Transverse colon (tissue), 4 donors: ENCODE measurements around the gene CELF4. TPM values are rescaled to one million over a fixed set of nuclear protein-coding genes. Genes with fewer than 3 reads are reported as not detected.

Experiments
- DNase-seq: peaks from one replicate; pipeline ENCODE4 v3.0.0-alpha.2; 2019
- H3K27ac ChIP-seq, 4 donors: fragments of 200-600 bp; sonication (generic); 2 replicates each; pipeline ENCODE4 v1.5.1; 2016 to 2018; ENCODE audit warnings: inconsistent platforms in 4 of 4
- H3K27me3 ChIP-seq: fragments of 200-600 bp; sonication (generic); 2 replicates; pipeline ENCODE4 v1.5.1; 2017; ENCODE audit warnings: inconsistent platforms
- H3K36me3 ChIP-seq, 4 donors: fragments of 200-600 bp; sonication (generic); 2 replicates each; pipeline ENCODE4 v1.5.1; 2017 to 2019; ENCODE audit warnings: inconsistent platforms in 4 of 4
- H3K4me1 ChIP-seq, 4 donors: fragments of 200-600 bp; sonication (generic); 2 replicates each; pipeline ENCODE4 v1.5.1; 2017 to 2020; ENCODE audit warnings: inconsistent platforms in 4 of 4
- H3K4me3 ChIP-seq, 4 donors: fragments of 200-600 bp; sonication (generic); 1 replicate in 1 of 4; 2 replicates in 3 of 4; pipeline versions ENCODE4 v1.5.1 to v1.6.1; 2017 to 2019; ENCODE audit warnings: inconsistent platforms in 4 of 4
- H3K9me3 ChIP-seq, 2 donors: fragments of 200-600 bp; sonication (generic); 2 replicates each; pipeline ENCODE4 v1.5.1; 2017 to 2019; ENCODE audit warnings: inconsistent platforms in 2 of 2
- CTCF ChIP-seq, 5 experiments: fragments of 200-600 bp in 3 of 5; fragments of 450-650 bp in 2 of 5; sonication (generic) in 3 of 5; IDR thresholded peaks; 1 replicate in 2 of 5; 2 replicates in 3 of 5; pipeline ENCODE4 v1.5.1; 2016 to 2017; ENCODE audit warnings: antibody characterized with exemption in 5 of 5, inconsistent platforms in 3 of 5, mild to moderate bottlenecking in 2 of 5, moderate library complexity in 1 of 5
- EP300 ChIP-seq: sonication (generic); formaldehyde crosslinking; IDR thresholded peaks from one replicate; pipeline ENCODE4 v1.6.1; 2017; ENCODE audit warnings: antibody characterized with exemption, low read depth
- POLR2A ChIP-seq: fragments of 450-650 bp; IDR thresholded peaks from one replicate; pipeline ENCODE4 v1.6.1; 2016; ENCODE audit warnings: antibody characterized with exemption, mild to moderate bottlenecking, moderate library complexity
- POLR2AphosphoS5 ChIP-seq, 3 donors: sonication (generic); formaldehyde crosslinking; IDR thresholded peaks; one replicate each; pipeline ENCODE4 v1.6.1; 2016; ENCODE audit warnings: antibody characterized with exemption in 3 of 3
- WGBS, 2 donors: methylation state at CpG; one replicate each; pipeline ENCODE4 v1.1.5; 2018; ENCODE audit warnings: low coverage in 1 of 2; 5-methylcytosine and 5-hydroxymethylcytosine counted together
- in situ Hi-C, 4 donors: fragments of 200-750 bp; cut with MboI; loops; one replicate each; pipeline versions ENCODE4 v1.15.0 to v1.15.1; 2017; ENCODE audit warnings: low sequenced_read_pairs in 3 of 4, low pct_ligation_motif_present in 1 of 4, low pct_unique_long_range_greater_than_20kb in 1 of 4
- intact Hi-C: fragments of 100-400 bp; cut with DNase I; formaldehyde crosslinking; loops from one replicate; pipeline ENCODE4 v1.15.1; 2023; ENCODE audit warnings: low total_unique reads
- total RNA-seq, 4 donors: library from RNA; depleted of rRNA; stranded (reverse); fragments of >200 nt; gene quantifications; one replicate each; pipeline ENCODE4 v1.1.0, GENCODE V29; 2016

Gene CELF4
- total RNA-seq, 4 donors from 2014 or later = 0.14 to 0.75 TPM; not detected in 2

GRCh38 chr18:37408676-37409265, 156.8 kb downstream of the CELF4 start:
- H3K4me3 ChIP-seq = no peak overlapping the region
- no peaks in the 10 kb centered on the region for H3K36me3 ChIP-seq
- H3K27ac ChIP-seq = no peak overlapping the region
- no peaks in the 10 kb centered on the region for H3K4me1 ChIP-seq
- intact Hi-C loops = no loop called here
- TF ChIP-seq CTCF (IDR thresholded peaks at IDR 0.05) = no peak
- no peak for TF ChIP-seq EP300
- TF ChIP-seq POLR2AphosphoS5 (IDR thresholded peaks at IDR 0.05) = no peak
- TF ChIP-seq POLR2A = no peak
- WGBS, 2 donors = 91% methylated on average over 12 of the region's 12 CpGs; no CpG with 5 or more reads in 1 of the 2 donors
- H3K27me3 ChIP-seq = no peaks in the 10 kb centered on the region
- in situ Hi-C loops = no loop called here
- H3K9me3 ChIP-seq = no peaks in the 10 kb centered on the region
- no peak for DNase-seq

DNA sequence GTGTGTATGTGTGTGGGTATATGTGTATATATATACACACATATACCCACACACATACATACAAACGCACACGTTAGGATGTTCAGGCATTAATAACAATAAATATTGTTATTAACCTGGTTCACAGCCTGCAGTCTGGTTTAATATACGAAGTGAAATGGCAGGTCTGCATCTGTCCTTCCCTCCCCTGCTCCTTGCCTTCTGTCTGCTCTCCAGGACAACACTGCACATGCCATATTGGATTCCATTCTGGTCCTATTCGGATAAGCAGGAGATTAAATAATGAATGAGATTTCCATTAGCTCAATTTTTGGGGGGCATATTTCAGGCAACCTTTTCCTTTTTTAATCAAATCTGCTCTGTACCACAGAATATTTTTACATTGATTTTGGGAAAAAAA, 158.0 kb downstream of the CELF4 start:
- Histone ChIP-seq H3K36me3 (no peaks in the 10 kb centered on the region), H3K27me3 (no peaks in the 10 kb centered on the region), H3K4me1 (peaks cover 0 to 5% (median 0%) of the 10 kb centered on the region in 4 donors), H3K9me3 (no peaks in the 10 kb centered on the region), H3K4me3 (no peak overlapping the region), H3K27ac (no peak overlapping the region)
- no peak for DNase-seq
- in situ Hi-C loops = no loop called here
- no peak for TF ChIP-seq CTCF (IDR thresholded peaks at IDR 0.05)
- TF ChIP-seq POLR2A = no peak
- TF ChIP-seq POLR2AphosphoS5 (IDR thresholded peaks at IDR 0.05) = no peak
- TF ChIP-seq EP300 = no peak
- intact Hi-C loops = no loop called here
- 52 to 60% methylated on average over 4 of the region's 4 CpGs for WGBS, 2 donors

DNA sequence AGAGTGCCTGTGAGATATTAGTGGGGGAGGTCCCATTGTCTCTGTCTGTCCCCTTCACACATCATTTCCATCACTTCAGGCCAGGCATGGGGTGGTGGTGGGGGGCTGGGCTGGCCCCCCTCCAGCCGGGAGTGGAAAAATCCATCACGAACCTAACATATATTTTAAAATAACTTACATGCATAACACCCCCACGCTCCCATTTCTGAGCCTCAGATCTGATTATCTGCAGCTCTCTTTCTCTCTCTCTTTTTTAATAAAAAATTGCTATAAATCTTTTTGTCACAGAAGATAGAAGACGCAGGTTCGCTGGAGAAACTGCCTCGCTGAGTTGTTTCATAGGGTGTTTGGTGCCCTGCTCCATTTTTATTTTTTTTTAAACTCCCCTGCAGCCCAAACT, 159.8 kb downstream of the CELF4 start:
- no peak overlapping the region for H3K4me3 ChIP-seq
- no peaks in the 10 kb centered on the region for H3K9me3 ChIP-seq
- no peak for DNase-seq
- H3K4me1 ChIP-seq = peaks cover 0 to 5% (median 0%) of the 10 kb centered on the region in 4 donors
- no peaks in the 10 kb centered on the region for H3K27me3 ChIP-seq
- intact Hi-C loops = no loop called here
- TF ChIP-seq POLR2AphosphoS5 (IDR thresholded peaks at IDR 0.05) (no peak), CTCF (IDR thresholded peaks at IDR 0.05) (no peak), EP300 (no peak), POLR2A (no peak)
- H3K27ac ChIP-seq = no peak overlapping the region
- 83 to 87% methylated on average over 6 of the region's 6 CpGs for WGBS, 2 donors
- in situ Hi-C loops = no loop called here
- H3K36me3 ChIP-seq = no peaks in the 10 kb centered on the region

- H3K36me3 ChIP-seq = no peaks in the 10 kb centered on the region
- no peak overlapping the region for H3K27ac ChIP-seq
- WGBS, 2 donors = 58 to 60% methylated on average over 3 to 4 of the region's 4 CpGs
- H3K9me3 ChIP-seq = no peaks in the 10 kb centered on the region
- no peaks in the 10 kb centered on the region for H3K27me3 ChIP-seq
- in situ Hi-C loops = no loop called here
- DNase-seq = no peak
- TF ChIP-seq EP300 (no peak), POLR2A (no peak), CTCF (IDR thresholded peaks at IDR 0.05) (no peak), POLR2AphosphoS5 (IDR thresholded peaks at IDR 0.05) (no peak)
- intact Hi-C loops = no loop called here
- H3K4me1 ChIP-seq = peaks cover 0 to 5% (median 0%) of the 10 kb centered on the region in 4 donors
- H3K4me3 ChIP-seq = no peak overlapping the region
Measured at GRCh38 chr18:37405229-37405628, 160.4 kb downstream of the CELF4 start.
